K562 (cell line): ENCODE data around the gene ATG7. TPM values are rescaled to one million over a fixed set of nuclear protein-coding genes. Genes with fewer than 3 reads are reported as not detected.

Source experiments
- BRD9 ChIP-seq: fragments of 450-650 bp; IDR thresholded peaks from 2 replicates; pipeline ENCODE4 v1.6.1; 2018; ENCODE audit warnings: low read depth; ENCODE audit not compliant: partially characterized antibody
- CTBP1 ChIP-seq: fragments of 450-650 bp; IDR thresholded peaks from 2 replicates; pipeline ENCODE4 v1.6.1; 2016; ENCODE audit warnings: borderline replicate concordance
- ETV1 ChIP-seq: fragments of 450-650 bp; conservative IDR thresholded peaks from 2 replicates; pipeline ENCODE4 v1.6.1; 2016; ENCODE audit warnings: missing genetic modification characterization, control low read depth, low read depth, missing compliant biosample characterization
- FIP1L1 ChIP-seq: fragments of 200-400 bp; formaldehyde crosslinking; IDR thresholded peaks from 2 replicates; pipeline ENCODE4 v1.6.1; 2018; ENCODE audit warnings: mild to moderate bottlenecking, low read depth, low read length; ENCODE audit not compliant: poor library complexity, severe bottlenecking
- FOXJ2 ChIP-seq: fragments of 200-800 bp; sonication (Bioruptor generic); IDR thresholded peaks from 2 replicates; pipeline ENCODE4 v1.6.1; 2016; ENCODE audit warnings: missing genetic modification characterization, missing compliant biosample characterization
- MBD2 ChIP-seq: sonication (generic); IDR thresholded peaks from 2 replicates; pipeline ENCODE4 v1.6.1; 2016; ENCODE audit warnings: low read depth, borderline replicate concordance
- NUFIP1 ChIP-seq: fragments of 450-650 bp; IDR thresholded peaks from 2 replicates; pipeline ENCODE4 v1.6.1; 2018; ENCODE audit not compliant: partially characterized antibody
- OTX1 ChIP-seq: fragments of 450-650 bp; formaldehyde crosslinking; IDR thresholded peaks from 2 replicates; pipeline ENCODE4 v1.4.0; 2022; ENCODE audit warnings: mild to moderate bottlenecking
- POLR2G ChIP-seq: fragments of 200-400 bp; formaldehyde crosslinking; IDR thresholded peaks from 2 replicates; pipeline ENCODE4 v1.6.1; 2017; ENCODE audit warnings: low read depth, mild to moderate bottlenecking, antibody characterized with exemption, low read length, moderate library complexity
- SRSF7 ChIP-seq: fragments of 200-400 bp; formaldehyde crosslinking; optimal IDR thresholded peaks from 2 replicates; pipeline ENCODE3; 2017; ENCODE audit warnings: mild to moderate bottlenecking, low read depth, low read length
- THRAP3 ChIP-seq: fragments of 450-650 bp; IDR thresholded peaks from 2 replicates; pipeline ENCODE4 v1.6.1; 2016; ENCODE audit warnings: mild to moderate bottlenecking, inconsistent platforms, borderline replicate concordance
- ZFX ChIP-seq: sonication (generic); formaldehyde crosslinking; IDR thresholded peaks from 2 replicates; pipeline ENCODE4 v1.8.0; 2022; ENCODE audit warnings: mild to moderate bottlenecking, missing genetic modification reagents, moderate library complexity
- ZNF347 ChIP-seq: fragments of 450-650 bp; formaldehyde crosslinking; IDR thresholded peaks from 2 replicates; pipeline ENCODE4 v1.4.0; 2020; ENCODE audit warnings: low read depth, mild to moderate bottlenecking, moderate library complexity
- ZNF583 ChIP-seq: fragments of 250-450 bp; sonication (Bioruptor Pico); IDR thresholded peaks from 2 replicates; pipeline ENCODE4 v1.4.0; 2020
- ZNF79 ChIP-seq: fragments of 250-450 bp; sonication (Bioruptor Pico); IDR thresholded peaks from 2 replicates; pipeline ENCODE4 v1.4.0; 2020; ENCODE audit warnings: low read depth, mild to moderate bottlenecking, moderate library complexity
- polyA plus RNA-seq, 8 experiments: library from polyadenylated mRNA; depleted of rRNA in 4 of 8; stranded (reverse) in 5 of 8; unstranded in 3 of 8; fragments of >200 nt; fragmentation: Nextera tagmentation in 2 of 8; fragmentation: Illumina TruSeq in 1 of 8; extraction: Ambion mirVana in 2 of 8; extraction: Trizol in 1 of 8; gene quantifications; 2 replicates each; pipeline versions ENCODE4 v1.2.1 to v1.2.3, GENCODE V29; 2011 to 2014; ENCODE audit warnings: inconsistent platforms in 1 of 8, missing spikeins in 1 of 8
- total RNA-seq, 7 experiments: library from RNA; depleted of rRNA in 6 of 7; stranded (reverse); fragments of >200 nt in 6 of 7; fragmentation: Illumina TruSeq in 2 of 7; extraction: Trizol in 2 of 7; gene quantifications; 2 replicates each; pipeline versions ENCODE4 v1.2.1 to v1.2.3, GENCODE V29; 2011 to 2021; ENCODE audit warnings: low replicate concordance in 1 of 7
- TF ChIP-seq, protein P1 (sequence below), 2 experiments: fragments of 450-650 bp in 1 of 2; sonication (generic) in 1 of 2; formaldehyde crosslinking in 1 of 2; IDR thresholded peaks; 2 replicates each; pipeline versions ENCODE4 v1.7.1 to v1.9.0; 2016 to 2022; ENCODE audit warnings: inconsistent platforms in 1 of 2, mild to moderate bottlenecking in 1 of 2, missing genetic modification reagents in 1 of 2
- TF ChIP-seq, protein P2 (sequence below): sonication (generic); formaldehyde crosslinking; IDR thresholded peaks from 2 replicates; pipeline ENCODE4 v1.8.0; 2022; ENCODE audit warnings: mild to moderate bottlenecking, missing genetic modification reagents, borderline replicate concordance

Gene ATG7
- total and polyA plus RNA-seq, 9 of the 15 experiments (the other 6 are each of a cell fraction or from before 2014, with no cell fraction given), result 18.3 to 45.3 (median 33.6) TPM

DNA sequence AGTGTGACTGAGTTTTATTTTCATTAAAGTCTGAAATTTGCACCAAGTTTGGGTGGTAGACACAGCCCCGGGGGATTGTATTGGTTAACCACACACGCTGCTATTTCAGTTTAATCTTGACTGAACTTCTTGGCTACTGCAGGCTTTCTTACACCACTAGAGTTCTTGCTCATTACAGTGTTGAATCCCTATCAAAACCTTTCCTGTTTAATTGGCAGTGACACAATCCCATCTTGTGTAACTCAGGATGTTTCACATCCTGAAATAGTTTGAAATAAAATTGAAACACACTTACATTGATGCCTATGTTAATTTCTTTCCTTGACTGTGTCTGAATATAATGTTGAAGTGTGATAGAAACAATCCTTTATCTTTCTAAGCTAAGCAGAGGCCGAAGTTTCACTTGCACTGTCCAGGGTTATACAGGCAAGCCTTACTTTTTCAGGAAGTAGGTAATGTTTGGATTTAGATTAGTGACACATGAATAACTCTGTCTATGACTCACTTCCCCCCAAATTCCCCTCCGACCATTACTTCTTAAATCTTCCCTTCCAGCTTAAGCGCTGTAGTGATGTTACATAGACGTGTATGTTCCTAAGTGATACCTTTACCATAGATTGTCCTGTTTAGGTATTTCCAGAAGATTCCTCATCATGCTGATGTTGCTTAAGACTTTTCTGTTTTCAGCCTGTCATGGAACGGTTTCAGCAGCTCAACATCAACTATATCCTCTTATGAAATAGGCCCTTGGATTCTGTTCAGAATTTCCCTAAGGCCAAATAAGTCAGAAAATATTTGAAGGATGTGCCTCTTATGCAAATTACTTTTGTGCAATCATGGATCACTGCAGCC is 16.8 kb downstream of the ATG7 start (continued):
- no peak for TF ChIP-seq POLR2G
- peak; percentile 58; the same call in 1 of the 2 replicates for TF ChIP-seq CTBP1
- TF ChIP-seq ZFX (CRISPR knock-in tag), result no peak
- TF ChIP-seq, protein P1, sequence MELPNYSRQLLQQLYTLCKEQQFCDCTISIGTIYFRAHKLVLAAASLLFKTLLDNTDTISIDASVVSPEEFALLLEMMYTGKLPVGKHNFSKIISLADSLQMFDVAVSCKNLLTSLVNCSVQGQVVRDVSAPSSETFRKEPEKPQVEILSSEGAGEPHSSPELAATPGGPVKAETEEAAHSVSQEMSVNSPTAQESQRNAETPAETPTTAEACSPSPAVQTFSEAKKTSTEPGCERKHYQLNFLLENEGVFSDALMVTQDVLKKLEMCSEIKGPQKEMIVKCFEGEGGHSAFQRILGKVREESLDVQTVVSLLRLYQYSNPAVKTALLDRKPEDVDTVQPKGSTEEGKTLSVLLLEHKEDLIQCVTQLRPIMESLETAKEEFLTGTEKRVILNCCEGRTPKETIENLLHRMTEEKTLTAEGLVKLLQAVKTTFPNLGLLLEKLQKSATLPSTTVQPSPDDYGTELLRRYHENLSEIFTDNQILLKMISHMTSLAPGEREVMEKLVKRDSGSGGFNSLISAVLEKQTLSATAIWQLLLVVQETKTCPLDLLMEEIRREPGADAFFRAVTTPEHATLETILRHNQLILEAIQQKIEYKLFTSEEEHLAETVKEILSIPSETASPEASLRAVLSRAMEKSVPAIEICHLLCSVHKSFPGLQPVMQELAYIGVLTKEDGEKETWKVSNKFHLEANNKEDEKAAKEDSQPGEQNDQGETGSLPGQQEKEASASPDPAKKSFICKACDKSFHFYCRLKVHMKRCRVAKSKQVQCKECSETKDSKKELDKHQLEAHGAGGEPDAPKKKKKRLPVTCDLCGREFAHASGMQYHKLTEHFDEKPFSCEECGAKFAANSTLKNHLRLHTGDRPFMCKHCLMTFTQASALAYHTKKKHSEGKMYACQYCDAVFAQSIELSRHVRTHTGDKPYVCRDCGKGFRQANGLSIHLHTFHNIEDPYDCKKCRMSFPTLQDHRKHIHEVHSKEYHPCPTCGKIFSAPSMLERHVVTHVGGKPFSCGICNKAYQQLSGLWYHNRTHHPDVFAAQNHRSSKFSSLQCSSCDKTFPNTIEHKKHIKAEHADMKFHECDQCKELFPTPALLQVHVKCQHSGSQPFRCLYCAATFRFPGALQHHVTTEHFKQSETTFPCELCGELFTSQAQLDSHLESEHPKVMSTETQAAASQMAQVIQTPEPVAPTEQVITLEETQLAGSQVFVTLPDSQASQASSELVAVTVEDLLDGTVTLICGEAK (IDR thresholded peaks at IDR 0.05), result peak; percentile 75
- TF ChIP-seq, protein P1 (CRISPR knock-in tag; IDR thresholded peaks at IDR 0.05), result no peak
- TF ChIP-seq, protein P2, sequence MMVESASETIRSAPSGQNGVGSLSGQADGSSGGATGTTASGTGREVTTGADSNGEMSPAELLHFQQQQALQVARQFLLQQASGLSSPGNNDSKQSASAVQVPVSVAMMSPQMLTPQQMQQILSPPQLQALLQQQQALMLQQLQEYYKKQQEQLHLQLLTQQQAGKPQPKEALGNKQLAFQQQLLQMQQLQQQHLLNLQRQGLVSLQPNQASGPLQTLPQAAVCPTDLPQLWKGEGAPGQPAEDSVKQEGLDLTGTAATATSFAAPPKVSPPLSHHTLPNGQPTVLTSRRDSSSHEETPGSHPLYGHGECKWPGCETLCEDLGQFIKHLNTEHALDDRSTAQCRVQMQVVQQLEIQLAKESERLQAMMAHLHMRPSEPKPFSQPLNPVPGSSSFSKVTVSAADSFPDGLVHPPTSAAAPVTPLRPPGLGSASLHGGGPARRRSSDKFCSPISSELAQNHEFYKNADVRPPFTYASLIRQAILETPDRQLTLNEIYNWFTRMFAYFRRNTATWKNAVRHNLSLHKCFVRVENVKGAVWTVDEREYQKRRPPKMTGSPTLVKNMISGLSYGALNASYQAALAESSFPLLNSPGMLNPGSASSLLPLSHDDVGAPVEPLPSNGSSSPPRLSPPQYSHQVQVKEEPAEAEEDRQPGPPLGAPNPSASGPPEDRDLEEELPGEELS (CRISPR knock-in tag), result no peak
- TF ChIP-seq FIP1L1, result no peak
- no peak for TF ChIP-seq ZNF79 (CRISPR knock-in tag)
- TF ChIP-seq BRD9, result no peak
- TF ChIP-seq ZNF347 (CRISPR knock-in tag), result no peak
- TF ChIP-seq MBD2, result peak; percentile 37; the same call in 1 of the 2 replicates
- TF ChIP-seq ETV1 (tag), result peak; percentile 85
- TF ChIP-seq OTX1 (CRISPR knock-in tag), result no peak
- TF ChIP-seq NUFIP1, result no peak
- TF ChIP-seq SRSF7, result no peak
- no peak for TF ChIP-seq THRAP3
- TF ChIP-seq FOXJ2 (tag), result no peak
- TF ChIP-seq ZNF583 (CRISPR knock-in tag), result no peak
